Endometrium (tissue), 2 donors: ENCODE results near the gene IL15RA.

Experiments used
- FAIRE-seq: peaks from 2 replicates; lab custom pipeline; 2012; peaks lifted over from hg19 to GRCh38; lab: Jason Lieb, UNC
- donor health status: control.
- donor health status: control.

The IL15RA gene, protein sequence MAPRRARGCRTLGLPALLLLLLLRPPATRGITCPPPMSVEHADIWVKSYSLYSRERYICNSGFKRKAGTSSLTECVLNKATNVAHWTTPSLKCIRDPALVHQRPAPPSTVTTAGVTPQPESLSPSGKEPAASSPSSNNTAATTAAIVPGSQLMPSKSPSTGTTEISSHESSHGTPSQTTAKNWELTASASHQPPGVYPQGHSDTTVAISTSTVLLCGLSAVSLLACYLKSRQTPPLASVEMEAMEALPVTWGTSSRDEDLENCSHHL

DNA sequence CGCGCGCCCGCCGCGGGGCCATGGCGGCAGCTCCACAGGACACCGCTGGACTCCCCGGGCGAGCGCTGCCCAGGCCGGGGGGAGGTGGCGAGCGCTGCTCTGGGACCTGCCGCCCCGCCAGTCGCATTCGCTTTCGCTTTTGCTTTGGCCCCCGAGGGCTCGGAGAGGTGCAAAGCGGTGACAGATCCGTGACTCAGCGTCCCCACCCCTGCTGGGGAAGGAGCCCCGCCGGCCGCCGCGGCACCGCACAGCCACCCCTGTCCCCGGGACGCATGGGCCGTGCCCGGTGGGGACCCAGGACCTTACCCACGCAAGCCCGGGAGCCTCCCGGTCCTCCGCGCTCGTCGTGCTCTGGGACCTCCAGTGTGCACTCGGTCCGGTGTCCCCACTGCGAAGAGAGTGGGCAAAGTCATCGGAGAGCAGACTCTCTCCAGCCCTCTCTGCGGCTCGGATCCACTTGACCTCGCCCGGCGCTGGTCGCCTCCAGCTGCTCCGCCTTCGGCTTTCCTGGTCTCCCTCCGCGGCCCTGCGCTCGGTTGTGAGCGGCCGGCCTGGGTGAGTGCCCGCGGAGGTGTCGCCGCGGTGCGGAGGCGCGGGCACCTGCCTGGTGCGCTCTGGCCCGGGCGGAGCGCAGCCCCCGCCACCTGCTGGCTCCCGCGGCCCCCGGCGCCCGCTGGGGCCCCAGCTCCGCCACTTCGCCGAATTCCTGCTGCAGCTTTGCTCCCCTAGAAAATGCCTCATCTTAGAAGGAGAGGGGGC lies at the start of gene IL15RA:
TSS of gene IL15RA (minus strand) at position 73 of the 759 bp plus-strand sequence. CDS start at position 22, 51 bp downstream.
- no peak for FAIRE-seq

DNA sequence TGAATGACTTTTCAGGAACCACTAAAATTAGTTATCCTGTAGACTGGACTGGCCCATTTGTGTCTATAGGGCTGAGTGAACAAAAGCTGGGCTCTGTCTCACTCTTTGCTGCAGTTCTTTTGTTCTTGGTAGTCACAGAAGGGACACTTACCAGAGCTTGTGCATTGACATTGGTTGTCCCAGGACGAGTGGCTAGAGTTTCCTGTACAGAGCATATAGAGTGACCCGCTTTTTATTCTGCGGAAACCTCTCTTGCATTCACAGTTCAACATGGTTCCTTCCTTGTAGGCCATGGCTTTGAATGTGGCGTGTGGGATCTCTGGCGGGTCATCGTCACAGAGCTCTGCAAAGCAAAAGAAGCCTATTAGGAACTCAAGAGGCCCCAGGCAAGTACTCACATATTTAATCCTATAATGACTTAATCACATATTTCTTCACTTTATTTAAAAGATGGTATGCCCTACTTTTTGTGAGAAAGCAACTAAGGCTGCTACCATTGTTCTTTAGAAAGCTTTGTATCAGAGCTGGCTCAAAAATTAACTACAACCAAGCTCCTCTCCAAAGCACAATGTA lies 48.4 kb upstream of the IL15RA start:
- no peak for FAIRE-seq

DNA sequence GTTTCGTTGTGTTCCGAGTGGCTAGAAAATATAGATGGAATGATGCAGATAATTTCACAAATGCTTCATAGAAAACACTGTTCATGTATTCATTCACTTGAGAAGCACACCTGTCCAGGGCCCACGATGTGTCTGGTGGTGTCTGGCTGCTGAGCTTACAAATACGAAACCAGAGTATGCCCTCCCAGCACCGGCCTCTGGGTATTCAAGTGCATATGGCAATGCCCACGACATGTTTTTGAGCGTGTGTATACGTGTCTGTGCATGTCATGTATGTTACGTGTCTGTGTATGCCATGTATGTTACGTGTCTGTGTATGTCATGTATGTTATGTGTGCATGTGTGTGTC lies 47.0 kb upstream of the IL15RA start:
- no peak for FAIRE-seq

DNA sequence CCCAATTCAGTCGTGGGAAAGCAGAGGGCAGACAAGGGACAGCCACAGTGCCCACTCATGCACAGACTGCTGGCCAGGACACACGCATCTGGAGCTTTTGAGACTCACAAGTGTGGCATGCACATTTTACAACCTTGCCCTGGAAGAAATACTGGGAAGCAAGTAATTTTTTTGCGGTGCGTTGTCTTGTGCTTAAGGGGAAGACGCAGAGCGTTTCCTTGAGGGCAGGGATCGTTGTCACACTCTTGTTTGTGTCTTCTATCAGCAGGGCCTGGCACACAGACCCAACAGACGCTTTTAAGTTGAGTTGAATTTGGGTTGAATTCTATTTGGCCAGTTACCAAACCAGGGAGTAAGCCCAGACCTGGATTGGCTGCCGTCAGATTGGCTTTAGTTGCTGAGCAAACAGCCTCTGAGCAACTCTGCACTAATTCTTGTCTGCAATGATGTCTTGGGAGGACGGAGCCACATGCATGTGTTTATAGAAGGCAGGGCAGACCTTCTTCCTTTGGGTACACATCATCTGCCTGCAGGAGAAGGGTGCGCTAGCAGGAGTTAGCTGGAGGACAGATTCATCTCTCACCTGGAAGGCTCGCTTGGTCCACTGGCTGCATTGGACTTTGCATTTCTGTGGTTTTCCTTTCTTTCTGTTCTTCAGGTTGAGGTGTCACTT lies 46.5 kb upstream of the IL15RA start:
- no peak for FAIRE-seq

DNA sequence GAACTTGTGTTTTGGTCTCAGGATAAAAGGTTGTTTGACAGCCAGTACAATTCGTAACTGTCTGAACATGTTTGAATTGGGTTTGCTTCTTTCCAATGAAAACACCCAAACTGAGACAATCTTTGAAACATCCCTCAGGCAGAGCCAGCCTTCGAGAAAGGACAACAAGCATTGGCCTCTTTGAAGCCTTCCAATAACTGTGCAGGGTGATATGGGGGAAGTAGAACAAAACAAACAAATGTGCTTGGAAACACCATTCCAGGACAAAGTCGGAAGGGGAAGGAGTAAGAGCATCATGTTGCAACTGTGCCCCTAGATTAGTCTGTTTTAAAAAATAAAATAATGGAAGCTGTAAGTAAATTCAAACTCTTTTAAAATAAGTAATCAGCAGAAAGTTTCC lies 45.3 kb upstream of the IL15RA start:
- FAIRE-seq: no peak

DNA sequence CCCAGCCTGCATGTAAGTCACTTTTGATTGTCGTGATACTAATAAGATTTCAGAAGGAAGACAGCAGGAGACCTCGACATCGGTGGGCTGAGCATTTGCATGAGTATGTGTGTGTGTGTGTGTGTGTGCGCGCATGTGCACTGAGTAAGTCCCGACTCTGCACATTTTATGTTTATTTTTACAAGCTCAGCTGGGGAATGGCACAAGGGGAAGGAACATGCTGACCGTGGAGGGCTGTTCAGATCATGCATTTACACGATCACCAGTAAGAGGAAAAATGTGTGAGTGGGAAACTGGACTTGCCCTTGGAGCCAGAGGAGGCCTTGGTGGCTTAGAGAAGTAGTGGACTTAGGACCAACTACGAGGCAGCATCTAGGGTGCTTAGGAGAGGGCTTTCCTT lies 43.5 kb upstream of the IL15RA start:
- FAIRE-seq: no peak

DNA sequence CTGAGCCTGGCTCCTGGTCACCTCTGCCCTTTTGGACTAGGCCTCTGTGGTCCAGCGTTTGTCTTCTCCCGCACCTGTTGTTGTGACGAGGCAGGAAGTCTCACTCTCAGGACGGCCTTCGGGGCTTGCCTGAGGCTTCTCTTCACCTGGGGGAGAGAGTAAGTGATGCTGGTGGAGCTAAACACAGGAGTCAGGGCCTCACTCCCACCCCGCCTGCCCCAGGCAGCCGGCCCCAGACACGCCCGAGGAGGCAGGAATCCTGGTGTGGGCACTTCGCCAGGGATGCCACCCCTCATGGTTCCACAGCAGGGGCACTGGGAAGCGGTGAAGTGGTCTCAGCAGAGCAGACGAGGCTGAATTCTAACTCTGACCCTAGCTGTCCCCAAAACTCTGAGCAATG lies 42.5 kb upstream of the IL15RA start:
- FAIRE-seq: no peak

DNA sequence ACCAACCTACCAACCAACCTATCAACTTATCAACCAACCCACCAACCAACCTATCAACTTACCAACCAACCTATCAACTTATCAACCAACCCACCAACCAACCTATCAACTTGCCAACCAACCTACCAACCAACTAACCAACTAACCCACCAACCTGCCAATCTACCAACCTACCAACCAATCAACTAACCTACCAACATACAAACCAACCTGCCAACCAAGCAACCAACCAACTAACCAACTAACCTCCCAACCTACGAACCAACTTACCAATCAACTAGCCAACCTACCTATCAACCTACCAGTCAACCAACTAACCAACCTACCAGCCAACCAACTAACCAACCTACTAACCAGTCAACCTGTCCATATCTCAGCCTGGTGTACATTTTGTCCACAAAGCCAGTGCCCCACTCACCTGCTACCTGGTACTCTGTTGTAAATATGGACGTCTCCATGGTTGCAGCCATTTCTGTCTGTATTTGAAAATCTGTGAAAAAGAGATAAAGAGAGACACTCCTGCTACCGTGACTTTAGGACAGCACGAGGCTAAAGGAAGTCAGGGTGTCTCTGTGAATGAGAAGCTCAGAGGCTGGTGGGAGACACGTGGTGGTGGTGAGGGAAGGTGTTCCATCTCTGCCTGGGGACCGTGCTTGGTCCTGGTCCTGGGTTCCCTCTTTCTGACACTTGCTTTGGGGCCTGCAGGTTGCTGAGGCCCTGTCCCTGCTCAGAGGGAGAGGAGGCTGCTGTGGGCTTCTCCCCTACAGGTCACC lies 41.9 kb upstream of the IL15RA start:
- no peak for FAIRE-seq

DNA sequence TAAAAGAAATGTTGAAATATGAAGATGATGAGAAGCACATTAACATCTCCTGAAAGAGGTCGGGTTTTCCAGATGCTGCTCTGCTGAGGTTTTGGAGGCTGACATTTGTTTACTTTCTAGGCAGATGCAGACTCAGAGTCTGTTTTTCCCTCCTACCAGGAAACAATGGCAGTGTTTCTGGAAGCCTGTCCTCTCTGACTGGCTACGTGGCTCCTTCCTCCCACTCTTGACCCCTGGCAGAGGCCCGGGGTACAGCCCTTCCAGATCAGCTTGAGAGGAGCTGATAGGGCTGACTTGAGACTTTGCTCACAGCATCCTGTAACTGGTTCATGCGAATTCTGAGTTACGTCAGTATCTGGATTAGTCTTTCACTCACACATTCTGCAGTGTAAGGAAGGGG lies 41.1 kb upstream of the IL15RA start:
- peak; percentile 90 for FAIRE-seq

DNA sequence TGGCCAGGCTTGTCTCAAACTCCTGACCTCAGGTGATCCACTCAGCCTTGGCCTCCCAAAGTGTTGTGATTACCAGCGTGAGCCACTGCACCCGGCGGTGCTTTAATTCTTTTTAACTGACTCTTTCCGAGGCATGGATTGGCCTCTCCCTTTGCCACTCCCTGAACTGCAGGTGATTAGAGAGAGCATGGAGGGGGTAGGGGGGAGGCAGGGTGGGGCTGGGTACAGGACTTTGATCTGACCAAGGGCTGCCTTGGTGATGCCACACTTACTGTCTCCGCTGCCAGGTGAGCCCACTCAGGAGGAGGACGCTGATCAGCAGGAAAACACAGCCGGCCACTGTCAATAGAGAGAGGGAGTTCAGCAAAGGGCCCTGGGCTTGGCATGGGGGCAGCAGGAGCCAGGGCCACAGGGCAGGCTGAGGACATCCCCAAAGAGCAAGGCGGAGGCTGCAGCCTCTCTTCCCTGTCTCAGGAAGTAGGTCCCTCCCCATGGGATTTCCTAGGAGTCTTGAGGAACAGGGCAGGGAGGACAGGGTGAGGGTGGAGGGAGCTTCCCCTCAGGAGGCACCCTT lies 40.5 kb upstream of the IL15RA start:
- no peak for FAIRE-seq

DNA sequence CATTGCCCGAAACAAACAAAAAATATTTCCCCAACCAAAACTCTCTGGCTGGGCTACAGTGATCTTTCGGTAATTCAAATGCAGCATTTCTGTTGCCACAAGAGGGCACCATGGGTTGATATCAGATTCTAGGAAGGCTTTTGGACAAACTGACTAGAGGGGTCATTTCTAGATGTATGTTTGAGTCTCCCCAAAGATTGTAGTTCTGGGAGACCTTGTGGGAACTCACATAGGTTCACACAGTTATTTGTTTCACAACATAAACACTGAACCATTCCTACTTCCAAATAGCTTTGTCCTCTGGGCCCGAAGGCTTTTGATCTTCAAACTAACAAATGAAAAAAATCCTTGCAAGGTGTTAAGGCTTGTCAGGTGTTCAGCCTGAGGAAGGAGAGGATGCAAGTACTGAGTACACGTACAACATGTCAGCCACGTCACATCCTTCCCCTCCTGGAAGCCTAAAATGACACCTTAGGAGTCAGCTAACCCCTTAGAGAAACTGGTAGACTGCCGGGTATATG lies 37.0 kb upstream of the IL15RA start:
- no peak for FAIRE-seq

DNA sequence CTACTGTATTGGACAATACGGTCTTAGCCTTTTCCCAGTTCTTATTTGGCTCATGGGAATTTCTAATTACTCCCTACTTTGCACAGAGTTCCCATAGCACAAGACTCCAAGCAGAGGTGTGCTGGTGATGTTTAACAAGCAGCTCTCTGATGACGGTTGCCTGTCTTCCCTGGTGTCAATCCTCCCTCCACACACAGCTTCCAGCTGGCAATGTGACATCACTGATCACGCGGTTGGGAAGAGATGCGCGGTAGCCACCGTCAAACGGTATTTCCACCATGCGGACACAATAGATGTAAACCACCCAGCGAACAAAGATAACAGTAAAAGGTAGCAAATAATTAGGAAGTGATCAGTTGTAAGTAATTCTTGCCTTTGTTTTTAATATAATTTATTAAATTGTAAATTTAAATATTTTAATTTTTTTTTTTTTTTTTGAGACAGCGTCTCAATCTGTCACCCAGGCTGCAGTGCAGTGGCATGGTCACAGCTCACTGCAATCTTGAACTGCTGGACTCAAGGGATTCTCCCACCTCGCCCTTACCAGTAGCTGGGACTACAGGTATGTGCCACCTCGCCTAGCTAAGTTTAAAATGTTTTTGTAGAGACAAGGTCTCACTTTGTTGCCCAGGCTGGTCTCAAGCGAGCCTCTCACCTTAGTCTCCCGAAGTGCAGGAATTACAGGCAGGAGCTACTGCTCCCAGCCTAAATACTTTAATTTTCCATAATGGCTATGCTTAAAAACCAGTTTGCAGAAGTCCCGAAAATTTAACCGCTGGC lies 36.3 kb upstream of the IL15RA start:
- no peak for FAIRE-seq

DNA sequence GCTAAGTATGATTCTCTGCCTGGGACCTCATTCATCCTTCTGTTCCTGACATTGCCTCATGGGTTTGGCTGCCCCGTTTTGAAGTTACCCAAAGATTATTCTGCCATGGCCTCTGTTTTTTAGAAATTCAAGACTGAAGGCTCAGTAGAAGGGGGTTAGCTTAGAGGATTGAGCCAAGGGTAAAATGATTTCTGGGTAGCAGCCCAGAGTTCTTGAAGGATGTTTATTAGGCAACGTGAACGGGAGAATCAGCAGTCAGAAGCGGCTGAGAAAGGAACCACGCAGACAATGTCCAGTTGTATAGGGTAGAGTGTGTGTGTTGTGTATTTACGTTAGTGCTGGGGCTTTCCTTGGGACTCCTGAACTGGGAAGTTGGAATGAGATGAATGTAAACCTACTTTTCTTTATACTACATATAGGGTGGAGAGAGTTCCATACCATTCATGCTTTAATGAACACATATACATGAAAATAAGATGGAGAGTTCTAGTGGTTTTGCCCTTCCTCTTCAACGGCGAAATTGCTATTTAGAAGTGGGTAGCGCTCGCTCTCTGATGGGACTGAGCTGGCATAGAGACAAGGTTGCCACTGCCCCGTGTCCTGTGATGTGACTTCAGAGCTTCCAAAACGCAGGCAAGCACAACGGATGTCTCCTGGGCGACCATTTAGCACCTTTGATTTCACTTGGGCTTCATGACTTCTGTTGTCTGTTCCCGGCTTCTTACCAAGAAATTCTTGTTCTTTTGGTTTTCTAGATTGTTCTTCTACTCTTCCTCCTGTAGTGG lies 35.0 kb upstream of the IL15RA start:
- no peak for FAIRE-seq

DNA sequence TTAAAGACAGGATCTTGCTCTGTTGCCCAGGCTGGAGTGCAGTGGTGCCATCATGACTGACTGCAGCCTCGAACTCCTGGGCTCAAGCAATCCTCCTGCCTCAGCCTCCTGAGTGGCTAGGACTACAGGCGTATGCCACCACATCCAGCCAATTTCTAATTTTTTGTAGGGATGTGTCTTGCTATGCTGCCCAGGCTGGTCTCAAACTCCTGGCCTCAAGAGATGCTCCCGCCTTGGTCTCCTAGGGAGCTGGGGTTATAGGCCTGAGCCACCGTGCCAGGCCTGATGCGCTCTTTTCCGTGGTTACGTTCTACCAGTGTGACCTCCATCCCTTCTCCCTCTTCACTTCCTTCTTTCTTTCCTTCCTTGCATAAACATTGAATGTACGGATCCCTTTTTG lies 34.2 kb upstream of the IL15RA start:
- FAIRE-seq: no peak

DNA sequence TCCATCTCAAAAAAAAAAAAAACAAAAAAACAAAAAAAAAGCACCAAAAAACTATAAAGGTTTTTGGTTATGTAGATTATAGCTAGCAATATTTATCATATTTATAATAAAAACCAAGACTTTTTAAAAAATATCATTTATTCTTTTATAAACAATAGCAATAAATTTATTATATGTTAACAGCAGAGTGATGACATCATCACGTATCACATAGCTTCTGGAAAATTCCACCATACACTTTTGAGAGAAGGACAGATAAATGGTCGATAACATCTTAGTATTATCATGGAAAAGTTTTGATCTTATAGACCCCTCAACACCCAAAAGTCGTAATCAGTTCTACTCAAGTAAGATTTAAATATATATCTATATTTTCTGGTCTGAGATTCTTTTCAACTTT lies 33.2 kb upstream of the IL15RA start:
- FAIRE-seq: no peak

DNA sequence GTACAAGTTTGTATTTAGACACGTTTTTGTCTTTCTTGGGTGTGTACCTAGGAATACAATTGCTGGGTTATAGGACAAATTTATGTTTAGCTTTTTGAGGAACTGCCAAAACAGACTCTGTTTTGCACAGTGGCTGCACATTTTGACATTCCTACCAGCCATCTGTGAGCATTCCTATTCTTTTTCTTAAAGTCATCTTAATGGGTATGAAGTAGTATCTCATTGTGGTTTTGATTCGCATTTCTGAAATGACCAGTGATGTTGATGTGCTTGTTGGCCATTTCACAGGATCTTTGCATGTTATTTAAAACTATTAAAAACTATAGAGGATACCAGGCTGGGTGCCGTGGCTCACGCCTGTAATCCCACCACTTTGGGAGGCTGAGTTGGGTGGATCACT lies 32.6 kb upstream of the IL15RA start:
- FAIRE-seq: no peak

DNA sequence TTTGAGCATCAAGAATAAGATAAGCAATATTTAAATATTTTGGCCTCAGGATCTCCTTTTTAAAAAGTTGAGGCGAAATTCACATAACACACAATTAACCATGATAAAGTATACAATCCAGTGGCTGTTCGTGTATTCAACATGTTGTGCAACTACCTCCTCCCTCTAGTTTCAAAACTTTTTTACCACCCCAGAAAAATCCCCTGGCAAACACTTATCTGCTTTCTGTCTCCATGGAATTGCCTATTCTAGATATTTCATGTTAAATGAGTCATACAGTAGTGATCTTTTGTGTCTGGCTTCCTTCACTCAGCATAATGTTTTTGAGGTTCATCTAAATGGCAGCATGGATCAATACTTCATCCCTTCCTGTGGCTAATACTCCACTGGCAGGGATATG lies 31.8 kb upstream of the IL15RA start:
- FAIRE-seq: no peak

DNA sequence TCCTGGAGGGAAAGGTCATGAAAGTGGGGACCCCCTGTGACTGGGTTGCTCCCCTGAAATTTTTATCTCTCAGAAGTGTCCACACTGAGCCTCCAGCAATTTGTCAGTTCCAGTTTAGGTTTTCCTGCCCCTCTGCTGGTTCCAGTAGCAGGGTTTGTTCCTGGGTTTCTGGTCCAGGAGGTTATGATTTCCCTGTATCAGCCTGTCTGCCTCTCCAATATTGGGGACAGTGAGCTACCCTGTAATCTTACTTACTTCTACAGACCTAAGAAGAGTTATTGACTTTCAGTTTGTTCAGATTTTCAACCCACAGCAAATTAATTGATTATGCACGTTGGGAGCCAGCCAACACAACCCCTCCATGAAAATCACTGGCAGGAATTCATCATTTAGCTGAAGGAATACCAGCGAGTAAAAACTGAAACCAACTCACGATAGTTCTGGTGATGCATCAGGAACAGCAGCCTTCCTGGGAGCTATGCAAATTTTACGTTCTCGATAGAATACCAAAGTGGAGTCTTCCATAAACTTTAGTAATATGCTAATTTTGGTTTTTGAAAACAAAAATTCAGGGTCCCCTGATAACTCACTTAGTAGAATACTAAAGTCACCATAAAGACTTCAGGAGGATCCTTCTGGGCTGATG lies 31.3 kb upstream of the IL15RA start:
- FAIRE-seq: no peak

DNA sequence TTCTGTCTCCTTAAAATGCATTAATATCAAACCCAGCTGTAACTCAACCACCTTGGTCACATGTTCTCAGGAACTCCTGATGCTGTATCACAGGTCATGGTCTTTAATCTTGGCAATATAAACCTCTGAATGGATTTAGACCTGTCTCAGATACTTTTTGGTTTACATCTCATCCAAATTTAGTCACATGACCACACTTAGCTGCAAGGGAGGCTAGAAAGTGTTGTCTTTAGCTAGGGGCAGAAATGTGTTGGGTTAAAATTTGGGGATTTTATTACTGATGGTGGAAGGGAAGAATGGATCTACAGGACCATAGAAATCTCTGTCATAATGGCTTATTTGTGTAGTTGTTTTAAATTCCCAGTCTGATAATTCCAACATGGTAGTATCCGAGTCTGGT lies 29.6 kb upstream of the IL15RA start:
- no peak for FAIRE-seq

DNA sequence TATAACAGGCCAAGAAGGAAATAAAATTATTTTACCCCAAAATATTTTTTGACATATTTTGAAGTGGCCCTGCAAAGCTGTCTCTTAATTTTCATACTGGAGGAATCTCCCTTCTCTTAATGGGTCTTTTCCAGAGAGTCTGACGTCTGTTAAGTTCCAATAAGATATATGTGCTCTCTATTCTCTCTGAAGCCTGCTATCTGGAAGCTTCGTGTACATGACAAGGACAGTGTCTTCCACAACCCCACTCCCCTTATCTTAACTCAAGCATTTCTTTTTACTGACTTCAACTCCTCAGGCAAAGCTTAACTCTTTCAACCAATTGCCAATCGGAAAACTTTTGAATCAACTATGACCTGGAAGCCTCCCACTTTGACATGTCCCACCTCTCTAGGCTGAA lies 29.2 kb upstream of the IL15RA start:
- FAIRE-seq: no peak
